ENCODE data around the gene DICER1.

GRCh38 chr14:95106971-95107370 is 50.4 kb downstream of the DICER1 start:
- TF ChIP-seq CTCF (IDR thresholded peaks at IDR 0.05; ENCODE audit: insufficient read depth, low read length) (no peak), REST (IDR thresholded peaks at IDR 0.05; ENCODE audit: insufficient replicate concordance, low read depth) (no peak), POLR2AphosphoS5 (IDR thresholded peaks at IDR 0.05; ENCODE audit: low read depth) (no peak), GABPA (IDR thresholded peaks at IDR 0.05; ENCODE audit: low read depth) (no peak)
